Osteocyte (in vitro differentiated cells): ENCODE measurements around the gene SYK. TPM values are rescaled to one million over a fixed set of nuclear protein-coding genes. Genes with fewer than 3 reads are reported as not detected.
A peak's percentile ranks its signal among the peaks of the same experiment; 100 is the strongest.
"Not testable (repeated sequence)": the region's sequence is repeated elsewhere in the genome, so short reads cannot be mapped to it uniquely, and the experiment has no call there.

ENCODE experiments used
- DNase-seq: peaks from one replicate; pipeline ENCODE4 v3.0.0; 2021; ENCODE audit warnings: mixed read lengths; ENCODE audit not compliant: unreplicated experiment; ENCODE audit errors: extremely low spot score
- H3K27ac Mint-ChIP-seq: one replicate; pipeline ENCODE4 v1.8.0; 2021; ENCODE audit warnings: mild to moderate bottlenecking, mixed read lengths; ENCODE audit not compliant: unreplicated experiment
- H3K27me3 Mint-ChIP-seq: one replicate; pipeline ENCODE4 v1.8.0; 2021; ENCODE audit warnings: mixed read lengths; ENCODE audit not compliant: unreplicated experiment
- H3K36me3 Mint-ChIP-seq: one replicate; pipeline ENCODE4 v1.8.0; 2021; ENCODE audit warnings: mixed read lengths; ENCODE audit not compliant: unreplicated experiment
- H3K4me1 Mint-ChIP-seq: one replicate; pipeline ENCODE4 v1.8.0; 2021; ENCODE audit warnings: mixed read lengths; ENCODE audit not compliant: unreplicated experiment
- H3K4me3 Mint-ChIP-seq: one replicate; pipeline ENCODE4 v1.8.0; 2021; ENCODE audit warnings: mild to moderate bottlenecking, moderate library complexity, mixed read lengths; ENCODE audit not compliant: unreplicated experiment
- H3K9me3 Mint-ChIP-seq: one replicate; pipeline ENCODE4 v1.8.0; 2021; ENCODE audit warnings: mixed read lengths; ENCODE audit not compliant: unreplicated experiment
- CTCF ChIP-seq: fragments of 200-600 bp; sonication (generic); IDR thresholded peaks from 2 replicates; pipeline ENCODE4 v1.5.0; 2021; ENCODE audit warnings: antibody characterized with exemption, mild to moderate bottlenecking, moderate library complexity
- long read RNA-seq: library from polyadenylated mRNA; unstranded; transcript quantifications from one replicate; pipeline ENCODE4 v2.0.0, GENCODE V29; 2021
- total RNA-seq: library from RNA; stranded (reverse); gene quantifications from 2 replicates; pipeline ENCODE4 v1.2.1, GENCODE V29; 2021

Gene SYK
- not detected in 2 replicates for total RNA-seq
- long read RNA-seq, result 0 reads

GRCh38 chr9:90801241-90801972 lies at the start of gene SYK:
TSS of gene SYK (plus strand) at chr9:90801819. CDS start at chr9:90843899, 42,080 bp downstream.
- H3K27me3 Mint-ChIP-seq, result peaks cover 86% of the 10 kb centered on the region
- no peaks in the 10 kb centered on the region for H3K9me3 Mint-ChIP-seq
- no peak for DNase-seq
- no peak for TF ChIP-seq CTCF
- H3K4me3 Mint-ChIP-seq, result peak within 1 kb of the TSS; percentile 5
- peaks cover 4% of the 10 kb centered on the region for H3K36me3 Mint-ChIP-seq
- H3K27ac Mint-ChIP-seq, result no peak within 1 kb of the TSS
- H3K4me1 Mint-ChIP-seq, result peaks cover 2% of the 10 kb centered on the region

- DNase-seq, H3K27ac Mint-ChIP-seq, H3K4me3 Mint-ChIP-seq, H3K27me3 Mint-ChIP-seq, H3K4me1 Mint-ChIP-seq, H3K9me3 Mint-ChIP-seq, H3K36me3 Mint-ChIP-seq: not testable (repeated sequence)
- TF ChIP-seq CTCF, result peak; percentile 72
Observed at GRCh38 chr9:90755514-90756371, 45.9 kb upstream of the SYK start.

- not testable (repeated sequence) for H3K27ac Mint-ChIP-seq, DNase-seq, H3K4me1 Mint-ChIP-seq, H3K36me3 Mint-ChIP-seq, H3K9me3 Mint-ChIP-seq, H3K27me3 Mint-ChIP-seq, H3K4me3 Mint-ChIP-seq
Observed at GRCh38 chr9:90760577-90760976, 41.0 kb upstream of the SYK start.

- Mint-ChIP-seq H3K27me3 (no peaks in the 10 kb centered on the region), H3K9me3 (peaks cover 36% of the 10 kb centered on the region), H3K27ac (no peak overlapping the region), H3K4me3 (no peak overlapping the region), H3K4me1 (no peaks in the 10 kb centered on the region), H3K36me3 (no peaks in the 10 kb centered on the region)
- TF ChIP-seq CTCF, result no peak
- no peak for DNase-seq
Observed at GRCh38 chr9:90766731-90767130, 34.9 kb upstream of the SYK start.

- Mint-ChIP-seq H3K4me1 (no peaks in the 10 kb centered on the region), H3K36me3 (no peaks in the 10 kb centered on the region), H3K27ac (no peak overlapping the region), H3K4me3 (no peak overlapping the region), H3K27me3 (no peaks in the 10 kb centered on the region), H3K9me3 (peaks cover 36% of the 10 kb centered on the region)
- TF ChIP-seq CTCF, result no peak
- no peak for DNase-seq
Observed at GRCh38 chr9:90767523-90768100, 34.0 kb upstream of the SYK start.
